Airway epithelial cell (primary cell): ENCODE results near the gene CIDEA. TPM values are rescaled to one million over a fixed set of nuclear protein-coding genes. Genes with fewer than 3 reads are reported as not detected.

Experiments used
- total RNA-seq: library from RNA; depleted of rRNA; stranded (reverse); fragments of >200 nt; gene quantifications from 2 replicates; pipeline ENCODE4 v1.2.3, GENCODE V29; 2015

Gene CIDEA, protein sequence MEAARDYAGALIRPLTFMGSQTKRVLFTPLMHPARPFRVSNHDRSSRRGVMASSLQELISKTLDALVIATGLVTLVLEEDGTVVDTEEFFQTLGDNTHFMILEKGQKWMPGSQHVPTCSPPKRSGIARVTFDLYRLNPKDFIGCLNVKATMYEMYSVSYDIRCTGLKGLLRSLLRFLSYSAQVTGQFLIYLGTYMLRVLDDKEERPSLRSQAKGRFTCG
- 2.5 and 3.0 TPM in 2 replicates for total RNA-seq

GRCh38 chr18:12254136-12254819 is at the start of gene CIDEA:
Gene CIDEA, plus strand, starts transcription at chr18:12254361. Its CDS starts 23 bp downstream, at chr18:12254384.

GRCh38 chr18:12307701-12308385 is 53.7 kb downstream of the CIDEA start, which contains the start of gene TUBB6:
Gene TUBB6, plus strand, starts transcription at chr18:12308241. Its CDS starts 52 bp downstream, at chr18:12308293.

Other genes with a start within 250 kb of the CIDEA start
- gene ANKRD62, start 160.5 kb upstream of the CIDEA start, total RNA-seq, result not detected in 2 replicates
- gene TUBB6, start 53.9 kb downstream of the CIDEA start, total RNA-seq, result 493 and 746 TPM in 2 replicates
- gene AFG3L2, start 122.9 kb downstream of the CIDEA start, total RNA-seq, result 51.3 and 57.4 TPM in 2 replicates
- 0.23 and 2.0 TPM in 2 replicates for gene PRELID3A, start 153.6 kb downstream of the CIDEA start, total RNA-seq